GM21529 (cell line): ENCODE data around the gene SPANXA2.
"Not testable (repeated sequence)": the region's sequence is repeated elsewhere in the genome, so short reads cannot be mapped to it uniquely, and the experiment has no call there.

Experiments
- ATAC-seq: cut with Tn5 transposase; IDR thresholded peaks from one replicate; pipeline ENCODE4 v1.9.1; 2021; ENCODE audit not compliant: unreplicated experiment

The SPANXA2 gene

GRCh38 chrX:141589408-141589807, at the start of gene SPANXA2:
TSS of gene SPANXA2 (plus strand) at chrX:141589708. CDS start at chrX:141589768, 60 bp downstream.
- not testable (repeated sequence) for ATAC-seq

- ATAC-seq: not testable (repeated sequence)
Observed at GRCh38 chrX:141542551-141542950, 47.0 kb upstream of the SPANXA2 start.

GRCh38 chrX:141584638-141585037, 4.9 kb upstream of the SPANXA2 start, which contains the start of gene SPANXA1:
TSS of gene SPANXA1 (minus strand) at chrX:141584738. CDS start at chrX:141584678, 60 bp downstream.
- not testable (repeated sequence) for ATAC-seq

DNA sequence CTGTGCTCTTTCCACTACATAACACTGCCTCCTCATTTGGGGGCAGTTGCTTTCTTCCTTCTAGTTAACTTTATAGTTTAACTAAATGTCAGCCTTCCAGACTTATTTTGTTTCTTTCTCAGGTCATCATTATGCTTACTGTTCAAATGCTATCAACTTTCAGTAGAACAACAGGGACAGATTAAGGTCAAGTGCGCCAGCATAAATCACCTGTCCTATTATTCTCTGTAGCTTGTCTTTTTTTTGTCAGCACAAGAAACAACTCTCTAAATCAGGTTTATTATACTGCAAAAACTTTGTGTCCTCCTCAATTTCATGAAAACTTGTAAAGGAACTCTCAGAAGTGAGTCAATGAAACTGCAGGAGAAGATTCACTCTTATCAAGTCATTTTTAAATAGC, 19.6 kb downstream of the SPANXA2 start:
- no peak for ATAC-seq

DNA sequence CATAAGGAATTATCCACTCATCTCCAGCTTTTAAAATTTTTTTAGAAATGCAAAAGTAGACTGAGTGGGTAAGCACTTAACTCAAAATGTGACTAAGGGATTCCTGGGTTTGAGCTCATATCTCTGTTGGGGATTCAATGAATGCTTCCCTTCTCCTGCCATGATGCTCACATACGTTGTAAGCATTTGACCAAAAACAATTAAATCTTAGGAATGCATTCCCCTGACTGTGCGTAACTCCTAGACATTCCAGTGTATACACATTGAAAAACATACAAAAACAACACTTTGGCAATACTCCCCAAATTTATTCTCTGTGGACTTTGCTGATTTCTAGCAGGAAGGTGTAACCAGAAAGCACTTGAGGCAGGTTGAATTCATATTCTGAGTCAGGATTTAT, 29.8 kb downstream of the SPANXA2 start:
- ATAC-seq: no peak

DNA sequence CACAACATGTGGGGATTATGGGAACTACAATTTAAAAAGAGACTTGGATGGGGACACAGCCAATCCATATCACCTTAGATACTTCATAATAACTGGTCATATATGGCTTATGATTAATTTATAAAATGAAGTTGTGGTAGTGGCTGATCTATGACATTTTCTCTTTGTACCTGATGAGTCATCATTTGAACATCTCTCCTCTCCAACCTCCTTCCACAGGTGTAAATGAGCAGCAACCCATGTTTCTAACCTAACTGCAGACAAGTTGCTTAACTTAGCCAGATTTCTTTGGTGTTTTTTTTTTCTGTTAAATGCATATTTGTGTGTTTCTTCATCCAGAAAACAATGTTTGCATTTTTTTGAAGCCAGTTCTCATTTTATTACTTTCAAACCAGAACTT, 42.6 kb downstream of the SPANXA2 start:
- ATAC-seq: no peak

DNA sequence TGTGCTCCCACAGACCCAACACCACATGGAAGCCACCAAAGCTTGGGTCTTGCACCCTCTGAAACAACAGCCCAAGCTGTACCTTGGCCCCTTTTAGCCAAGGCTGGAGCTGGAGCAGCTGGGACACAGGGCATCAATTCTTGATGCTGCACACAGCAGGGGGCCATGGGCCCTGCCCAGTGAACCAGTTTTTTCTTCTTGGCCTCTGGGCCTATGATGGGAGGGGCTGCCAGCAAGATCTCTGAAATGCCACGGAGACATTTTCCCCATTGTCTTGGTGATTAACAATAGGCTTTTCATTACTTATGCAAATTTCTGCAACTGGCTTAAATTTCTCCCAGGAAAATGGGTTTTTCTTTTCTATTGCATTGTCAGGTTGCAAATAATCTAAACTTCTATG, 49.0 kb downstream of the SPANXA2 start:
- no peak for ATAC-seq
